ENCODE data around the gene CAPN14. TPM values are rescaled to one million over a fixed set of nuclear protein-coding genes. Genes with fewer than 3 reads are reported as not detected.

Gene CAPN14
- total RNA-seq, 1 donor, result under 0.01 TPM

DNA sequence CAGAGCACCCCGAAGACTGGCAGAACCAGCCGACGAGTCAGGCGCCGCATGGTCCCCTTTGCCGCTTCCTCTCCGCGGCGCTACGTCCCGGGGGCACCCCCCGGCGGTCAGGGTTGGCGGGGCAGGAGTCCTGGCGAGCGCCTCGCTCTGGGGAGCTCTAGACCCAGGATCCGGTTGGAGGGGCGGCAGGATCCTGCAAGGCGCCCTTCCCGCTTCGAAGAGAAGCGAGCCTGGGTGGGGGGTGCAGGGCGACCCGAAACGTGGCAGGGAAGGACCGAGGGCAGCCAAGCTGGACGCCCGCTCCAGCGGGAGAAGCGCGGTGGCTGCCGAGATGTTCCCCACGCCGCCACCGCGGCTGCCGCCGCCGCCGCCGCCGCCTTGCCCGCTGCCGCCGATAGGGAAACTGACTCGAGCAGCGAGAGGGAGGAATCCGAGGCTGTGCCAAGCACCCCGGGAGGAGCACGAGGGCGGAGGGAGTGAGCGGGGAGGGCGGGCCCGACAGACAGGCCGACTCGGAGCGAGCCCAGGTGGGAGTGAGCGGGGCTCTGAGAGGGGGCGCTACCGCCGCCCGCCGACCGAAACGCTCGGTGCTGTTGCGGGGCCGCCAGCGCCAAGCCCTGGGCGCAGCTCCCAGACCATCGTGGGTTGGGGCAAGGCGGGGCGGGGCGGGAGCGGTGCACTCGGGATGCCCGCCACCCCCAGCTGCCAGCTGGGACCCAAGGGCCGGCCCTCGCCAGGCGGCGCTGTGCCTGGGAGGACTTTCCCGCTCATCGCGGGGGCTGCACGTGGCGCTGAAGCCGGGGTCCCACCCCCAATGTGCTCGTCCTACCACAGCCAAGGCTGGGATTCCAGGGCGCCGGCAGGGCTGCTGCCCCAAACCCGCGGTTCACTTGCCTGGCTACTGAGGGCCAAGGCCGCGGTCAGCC lies 79.0 kb downstream of the CAPN14 start, which contains the start of gene GALNT14:
Gene GALNT14 (minus strand): TSS at position 404 of the 926 bp plus-strand sequence. CDS start 354 bp downstream, at position 50.
- H3K4me3 ChIP-seq (ENCODE audit: low read depth, low read length), result peak within 1 kb of the TSS; percentile 48
- TF ChIP-seq, protein P1, sequence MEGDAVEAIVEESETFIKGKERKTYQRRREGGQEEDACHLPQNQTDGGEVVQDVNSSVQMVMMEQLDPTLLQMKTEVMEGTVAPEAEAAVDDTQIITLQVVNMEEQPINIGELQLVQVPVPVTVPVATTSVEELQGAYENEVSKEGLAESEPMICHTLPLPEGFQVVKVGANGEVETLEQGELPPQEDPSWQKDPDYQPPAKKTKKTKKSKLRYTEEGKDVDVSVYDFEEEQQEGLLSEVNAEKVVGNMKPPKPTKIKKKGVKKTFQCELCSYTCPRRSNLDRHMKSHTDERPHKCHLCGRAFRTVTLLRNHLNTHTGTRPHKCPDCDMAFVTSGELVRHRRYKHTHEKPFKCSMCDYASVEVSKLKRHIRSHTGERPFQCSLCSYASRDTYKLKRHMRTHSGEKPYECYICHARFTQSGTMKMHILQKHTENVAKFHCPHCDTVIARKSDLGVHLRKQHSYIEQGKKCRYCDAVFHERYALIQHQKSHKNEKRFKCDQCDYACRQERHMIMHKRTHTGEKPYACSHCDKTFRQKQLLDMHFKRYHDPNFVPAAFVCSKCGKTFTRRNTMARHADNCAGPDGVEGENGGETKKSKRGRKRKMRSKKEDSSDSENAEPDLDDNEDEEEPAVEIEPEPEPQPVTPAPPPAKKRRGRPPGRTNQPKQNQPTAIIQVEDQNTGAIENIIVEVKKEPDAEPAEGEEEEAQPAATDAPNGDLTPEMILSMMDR (IDR thresholded peaks at IDR 0.05; ENCODE audit: insufficient read depth, low read depth, low read length), result peak; percentile 34
- DNase-seq (ENCODE audit: low read depth), result peak; percentile 8

DNA sequence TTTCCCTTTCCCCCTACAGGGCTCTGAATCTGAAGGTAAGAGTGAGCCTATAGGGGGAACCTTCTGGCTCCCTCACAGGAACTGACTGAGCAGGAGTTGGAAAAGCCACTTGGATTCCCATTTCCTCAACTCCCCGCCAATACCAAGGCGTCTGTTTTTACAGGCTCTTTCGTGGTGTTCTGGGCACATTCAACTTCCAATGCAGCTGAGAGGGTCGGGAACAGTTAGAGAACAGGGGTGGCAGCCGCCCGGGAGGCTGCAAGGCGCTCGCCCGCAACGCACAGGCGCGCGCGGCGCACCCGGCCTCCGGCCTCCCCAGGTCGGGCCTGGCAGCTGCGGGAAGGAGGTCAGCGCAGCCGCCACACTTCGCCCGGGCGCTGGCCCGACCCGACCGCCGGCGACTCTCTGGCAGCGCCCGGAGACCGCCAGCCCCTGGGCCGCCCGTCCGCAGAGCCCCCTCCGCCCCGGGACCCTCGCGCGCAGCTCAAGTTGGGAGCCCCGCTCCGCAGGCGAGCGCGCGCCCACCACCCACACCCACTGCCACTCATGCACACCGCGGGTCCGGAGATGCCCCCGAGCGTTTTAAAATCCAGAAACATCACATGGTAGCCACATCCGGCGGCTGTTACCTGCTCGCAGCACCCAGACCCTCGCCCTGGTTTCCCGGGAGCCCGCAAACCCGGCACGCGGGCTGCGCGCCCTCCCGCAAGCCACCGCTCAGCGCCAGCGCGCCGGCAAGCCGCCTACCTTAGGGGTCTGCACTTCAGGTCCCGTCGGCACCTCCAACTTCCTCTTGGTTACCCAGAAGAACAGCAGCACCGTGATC lies 79.9 kb downstream of the CAPN14 start:
- DNase-seq (ENCODE audit: low read depth), result no peak
- H3K4me3 ChIP-seq (ENCODE audit: low read depth, low read length), result peak overlapping the region; percentile 48
- TF ChIP-seq, protein P1 (IDR thresholded peaks at IDR 0.05; ENCODE audit: insufficient read depth, low read depth, low read length), result no peak

GRCh38 chr2:31136732-31137131 lies 80.6 kb downstream of the CAPN14 start:
- DNase-seq (ENCODE audit: low read depth), result no peak
- TF ChIP-seq, protein P1 (IDR thresholded peaks at IDR 0.05; ENCODE audit: insufficient read depth, low read depth, low read length), result no peak
- no peak overlapping the region for H3K4me3 ChIP-seq (ENCODE audit: low read depth, low read length)

DNA sequence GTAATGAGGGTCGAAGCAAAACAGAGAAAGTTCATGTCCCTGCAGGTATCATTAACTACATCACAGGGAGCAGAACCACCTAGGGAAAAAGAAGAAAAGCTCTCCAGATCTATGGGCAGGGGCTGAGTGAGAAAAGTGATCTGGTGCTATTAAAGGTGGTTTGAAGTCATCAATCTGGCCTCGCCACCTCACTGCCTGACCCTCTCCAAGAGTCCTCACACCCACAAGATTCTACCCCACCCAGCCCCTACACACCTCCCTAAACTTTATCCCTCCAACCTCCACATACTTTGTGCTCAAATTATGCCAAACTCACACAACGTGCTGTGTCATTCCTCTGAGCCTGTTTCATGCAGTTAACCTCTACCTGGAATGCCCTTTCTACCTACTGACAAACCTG lies 81.3 kb downstream of the CAPN14 start:
- no peak overlapping the region for H3K4me3 ChIP-seq (ENCODE audit: low read depth, low read length)
- TF ChIP-seq, protein P1 (IDR thresholded peaks at IDR 0.05; ENCODE audit: insufficient read depth, low read depth, low read length), result no peak

DNA sequence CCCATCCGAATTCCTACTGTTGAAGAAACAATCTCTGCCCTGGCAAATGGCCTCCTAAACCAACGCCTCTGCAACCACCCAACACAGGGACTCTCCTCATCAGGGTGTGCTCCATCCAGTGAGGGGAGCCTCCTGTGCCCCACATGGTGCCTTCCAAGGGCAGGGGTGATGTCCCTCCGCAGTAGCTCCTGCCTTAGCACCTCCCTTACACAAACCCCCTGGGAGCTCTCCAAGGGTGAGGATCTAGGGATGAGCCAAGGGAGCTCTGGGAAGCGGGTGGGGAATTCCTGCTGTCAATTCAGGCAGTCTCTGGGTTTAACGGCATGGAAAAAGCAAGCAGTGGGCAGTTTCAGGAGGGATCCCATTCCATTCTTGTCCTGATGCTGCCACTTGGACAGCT lies 82.8 kb downstream of the CAPN14 start:
- TF ChIP-seq, protein P1 (IDR thresholded peaks at IDR 0.05; ENCODE audit: insufficient read depth, low read depth, low read length), result no peak
- H3K4me3 ChIP-seq (ENCODE audit: low read depth, low read length), result no peak overlapping the region
- DNase-seq (ENCODE audit: low read depth), result no peak

More for the DNA sequence above, 81.3 kb downstream of the CAPN14 start:
- no peak for DNase-seq (ENCODE audit: low read depth)

GRCh38 chr2:31132786-31133185 lies 84.5 kb downstream of the CAPN14 start:
- no peak overlapping the region for H3K4me3 ChIP-seq (ENCODE audit: low read depth, low read length)
- no peak for DNase-seq (ENCODE audit: low read depth)
- TF ChIP-seq, protein P1 (IDR thresholded peaks at IDR 0.05; ENCODE audit: insufficient read depth, low read depth, low read length), result no peak
